Neural progenitor cell (in vitro differentiated cells): Measurements from ENCODE around the gene STARD3. TPM values are rescaled to one million over a fixed set of nuclear protein-coding genes. Genes with fewer than 3 reads are reported as not detected.
"Not testable (repeated sequence)": the region's sequence is repeated elsewhere in the genome, so short reads cannot be mapped to it uniquely, and the experiment has no call there.

ENCODE experiments used
- DNase-seq: peaks from one replicate; pipeline ENCODE4 v3.0.0-alpha.2; 2016; ENCODE audit warnings: low spot score
- H2AFZ ChIP-seq: fragments of 200-600 bp; sonication (generic); replicated peaks from 2 replicates; pipeline ENCODE4 v1.6.1; 2016; ENCODE audit warnings: antibody characterized with exemption
- H3F3A ChIP-seq: fragments of 200-600 bp; sonication (generic); 2 replicates; pipeline ENCODE4 v1.6.1; 2016; ENCODE audit warnings: antibody characterized with exemption, low read depth
- H3K27ac ChIP-seq: fragments of 200-600 bp; sonication (generic); 2 replicates; pipeline ENCODE4 v1.5.1; 2016; ENCODE audit warnings: mild to moderate bottlenecking
- H3K27me3 ChIP-seq: fragments of 200-600 bp; sonication (generic); 2 replicates; pipeline ENCODE4 v1.6.1; 2016; ENCODE audit warnings: mild to moderate bottlenecking, moderate library complexity
- H3K36me3 ChIP-seq: fragments of 200-600 bp; sonication (generic); 2 replicates; pipeline ENCODE4 v1.5.1; 2016
- H3K4me1 ChIP-seq: fragments of 200-600 bp; sonication (generic); 2 replicates; pipeline ENCODE4 v1.6.1; 2016; ENCODE audit warnings: mixed run types
- H3K4me2 ChIP-seq: fragments of 200-600 bp; sonication (generic); 2 replicates; pipeline ENCODE4 v1.6.1; 2016
- H3K4me3 ChIP-seq: fragments of 200-600 bp; sonication (generic); 2 replicates; pipeline ENCODE4 v1.5.1; 2016
- H3K79me2 ChIP-seq: fragments of 200-600 bp; sonication (generic); 2 replicates; pipeline ENCODE4 v1.6.1; 2016; ENCODE audit warnings: low read depth
- H3K9ac ChIP-seq: fragments of 200-600 bp; sonication (generic); 2 replicates; pipeline ENCODE4 v1.6.1; 2016
- H3K9me3 ChIP-seq: fragments of 200-600 bp; sonication (generic); 2 replicates; pipeline ENCODE4 v1.5.1; 2016; ENCODE audit warnings: low read depth
- H4K20me1 ChIP-seq: fragments of 200-600 bp; sonication (generic); 2 replicates; pipeline ENCODE4 v1.6.1; 2016; ENCODE audit warnings: low read depth
- H3K27ac Mint-ChIP-seq: 3 replicates; pipeline ENCODE4 v1.8.0; 2021; ENCODE audit warnings: mixed read lengths
- H3K27me3 Mint-ChIP-seq: 2 replicates; pipeline ENCODE4 v1.8.0; 2022; ENCODE audit warnings: low read depth, mild to moderate bottlenecking, inconsistent platforms, moderate library complexity, mixed read lengths; ENCODE audit not compliant: insufficient read depth
- H3K36me3 Mint-ChIP-seq: 3 replicates; pipeline ENCODE4 v1.8.0; 2021; ENCODE audit warnings: mixed read lengths
- H3K4me1 Mint-ChIP-seq: 3 replicates; pipeline ENCODE4 v1.8.0; 2021; ENCODE audit warnings: mixed read lengths
- H3K4me3 Mint-ChIP-seq: 3 replicates; pipeline ENCODE4 v1.8.0; 2021; ENCODE audit warnings: mild to moderate bottlenecking, moderate library complexity, mixed read lengths
- H3K9me3 Mint-ChIP-seq: 3 replicates; pipeline ENCODE4 v1.8.0; 2020; ENCODE audit warnings: mixed read lengths
- CTCF ChIP-seq: fragments of 200-600 bp; sonication (generic); IDR thresholded peaks from 2 replicates; pipeline ENCODE4 v1.5.1; 2017; ENCODE audit warnings: antibody characterized with exemption, mild to moderate bottlenecking
- EZH2 ChIP-seq: fragments of 200-600 bp; sonication (generic); IDR thresholded peaks from 2 replicates; pipeline ENCODE4 v1.6.1; 2017; ENCODE audit warnings: antibody characterized with exemption, mild to moderate bottlenecking, moderate library complexity
- EZH2phosphoT487 ChIP-seq: fragments of 200-600 bp; sonication (generic); IDR thresholded peaks from 2 replicates; pipeline ENCODE4 v1.6.1; 2017; ENCODE audit warnings: antibody characterized with exemption
- total RNA-seq: library from RNA; depleted of rRNA; stranded (reverse); fragments of >200 nt; gene quantifications from 2 replicates; pipeline ENCODE4 v1.2.3, GENCODE V29; 2015; ENCODE audit warnings: low replicate concordance

Gene STARD3
- total RNA-seq, 1 donor from 2014 or later = 21.5 TPM

- H3K36me3 Mint-ChIP-seq = peaks cover 9% of the 10 kb centered on the region
- Histone ChIP-seq H3K27me3 (no peaks in the 10 kb centered on the region), H3K4me2 (no peak overlapping the region), H3K9me3 (no peaks in the 10 kb centered on the region), H3K36me3 (no peaks in the 10 kb centered on the region), H3K79me2 (peaks cover 22% of the 10 kb centered on the region), H3K4me3 (no peak overlapping the region), H3K27ac (no peak overlapping the region), H3K9ac (no peak overlapping the region), H3K4me1 (peaks cover 12% of the 10 kb centered on the region), H2AFZ (no peak overlapping the region), H3F3A (peaks cover 7% of the 10 kb centered on the region), H4K20me1 (peaks cover 29% of the 10 kb centered on the region)
- H3K27me3 Mint-ChIP-seq = peaks cover 2% of the 10 kb centered on the region
- H3K4me3 Mint-ChIP-seq = no peak overlapping the region
- no peak overlapping the region for H3K27ac Mint-ChIP-seq
- H3K9me3 Mint-ChIP-seq = no peaks in the 10 kb centered on the region
- DNase-seq = no peak
- no peaks in the 10 kb centered on the region for H3K4me1 Mint-ChIP-seq
- TF ChIP-seq EZH2phosphoT487 = no peak
- TF ChIP-seq CTCF = no peak
- TF ChIP-seq EZH2 = no peak
These were observed 72.5 kb downstream of the STARD3 start for GRCh38 chr17:39709319-39709997.

- H3K4me3 Mint-ChIP-seq = no peak overlapping the region
- peaks cover 9% of the 10 kb centered on the region for H3K36me3 Mint-ChIP-seq
- no peak overlapping the region for H3K27ac Mint-ChIP-seq
These were observed 73.3 kb downstream of the STARD3 start for GRCh38 chr17:39709998-39710964.

GRCh38 chr17:39711071-39711470, 74.1 kb downstream of the STARD3 start:
- not testable (repeated sequence) for H3F3A ChIP-seq, H3K4me3 ChIP-seq, H3K9me3 Mint-ChIP-seq, H3K27me3 Mint-ChIP-seq, DNase-seq, H3K27ac ChIP-seq, H3K4me2 ChIP-seq, H3K4me1 ChIP-seq, H3K9me3 ChIP-seq, H3K4me1 Mint-ChIP-seq, H3K4me3 Mint-ChIP-seq, H3K36me3 Mint-ChIP-seq, H3K79me2 ChIP-seq, H3K9ac ChIP-seq, H2AFZ ChIP-seq, H3K27ac Mint-ChIP-seq, H3K36me3 ChIP-seq, H3K27me3 ChIP-seq
- H4K20me1 ChIP-seq = peaks cover 13% of the 10 kb centered on the region

More at GRCh38 chr17:39709998-39710964, 73.3 kb downstream of the STARD3 start:
- Mint-ChIP-seq H3K9me3 (no peaks in the 10 kb centered on the region), H3K27me3 (peaks cover 3% of the 10 kb centered on the region), H3K4me1 (no peaks in the 10 kb centered on the region)
- H3K27ac ChIP-seq = no peak overlapping the region
- no peak for DNase-seq
- TF ChIP-seq EZH2 (no peak), EZH2phosphoT487 (no peak), CTCF (no peak)
- H4K20me1 ChIP-seq = peaks cover 21% of the 10 kb centered on the region
- H2AFZ ChIP-seq = no peak overlapping the region
- H3K4me1 ChIP-seq = peaks cover 3% of the 10 kb centered on the region
- no peaks in the 10 kb centered on the region for H3K9me3 ChIP-seq
- no peaks in the 10 kb centered on the region for H3K36me3 ChIP-seq
- no peak overlapping the region for H3K9ac ChIP-seq
- H3K79me2 ChIP-seq = peaks cover 13% of the 10 kb centered on the region
- H3F3A ChIP-seq = no peaks in the 10 kb centered on the region
- H3K27me3 ChIP-seq = no peaks in the 10 kb centered on the region
- H3K4me2 ChIP-seq = no peak overlapping the region
- H3K4me3 ChIP-seq = no peak overlapping the region
